ENCODE measurements around the gene TBCEL.

Gene TBCEL

DNA sequence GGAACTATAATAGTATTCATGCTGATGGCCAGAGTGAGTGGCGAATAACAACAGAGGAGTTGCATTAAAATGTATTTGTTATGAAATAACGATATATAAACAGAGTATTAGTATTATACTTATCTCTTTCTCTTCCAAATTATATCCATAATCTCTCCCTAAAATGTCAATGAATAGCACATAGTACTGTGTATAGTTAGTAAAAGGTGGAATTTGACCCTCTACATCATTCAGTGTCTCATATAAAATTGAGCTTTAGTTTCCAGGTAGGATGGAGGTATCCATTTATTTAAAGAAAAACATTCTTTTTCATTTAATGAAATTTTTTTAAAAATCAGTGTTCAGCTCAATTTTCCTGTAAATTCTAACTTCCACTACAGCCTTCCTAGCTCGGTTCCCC is 42.7 kb downstream of the TBCEL start:
- no peak for DNase-seq (ENCODE audit: low read depth)

DNA sequence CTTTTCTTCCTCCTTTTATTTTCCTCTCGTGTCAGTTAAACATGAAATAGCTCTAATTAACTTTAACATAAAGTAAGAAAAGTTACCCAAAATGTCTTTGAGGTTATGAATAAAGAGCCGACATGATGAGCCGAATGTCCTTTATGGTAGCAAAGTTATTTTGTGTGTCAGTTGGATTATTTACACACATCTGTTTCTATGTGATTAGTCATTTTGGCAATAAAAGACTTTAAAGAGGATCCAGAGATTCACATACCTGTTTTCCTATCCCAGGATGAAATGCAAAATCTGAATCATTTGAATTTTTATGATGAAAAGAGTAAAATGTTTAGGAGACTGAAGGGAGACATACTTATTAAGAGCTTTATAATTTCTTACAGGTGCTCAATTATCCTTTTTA is 43.1 kb downstream of the TBCEL start:
- no peak for DNase-seq (ENCODE audit: low read depth)

DNA sequence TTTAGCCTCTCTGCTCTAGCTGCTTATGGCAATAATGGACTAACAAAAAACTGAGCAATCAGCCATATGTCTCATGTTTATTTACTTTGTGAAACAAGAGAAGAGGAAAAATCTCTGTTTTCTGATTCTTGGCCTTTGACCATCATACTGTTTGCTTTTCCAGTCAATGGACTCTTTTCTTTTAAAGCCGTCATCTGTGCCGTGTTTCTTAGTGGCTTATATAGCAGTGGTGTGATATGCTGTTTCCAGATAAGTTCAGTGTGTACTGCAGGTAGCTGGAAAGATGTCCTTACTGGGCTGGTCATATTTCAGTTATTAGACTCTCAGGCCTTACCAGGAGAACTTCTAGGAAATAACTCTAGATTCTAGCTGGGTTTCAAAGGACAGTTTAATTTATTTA is 43.6 kb downstream of the TBCEL start:
- peak; percentile 48 for DNase-seq (ENCODE audit: low read depth)

DNA sequence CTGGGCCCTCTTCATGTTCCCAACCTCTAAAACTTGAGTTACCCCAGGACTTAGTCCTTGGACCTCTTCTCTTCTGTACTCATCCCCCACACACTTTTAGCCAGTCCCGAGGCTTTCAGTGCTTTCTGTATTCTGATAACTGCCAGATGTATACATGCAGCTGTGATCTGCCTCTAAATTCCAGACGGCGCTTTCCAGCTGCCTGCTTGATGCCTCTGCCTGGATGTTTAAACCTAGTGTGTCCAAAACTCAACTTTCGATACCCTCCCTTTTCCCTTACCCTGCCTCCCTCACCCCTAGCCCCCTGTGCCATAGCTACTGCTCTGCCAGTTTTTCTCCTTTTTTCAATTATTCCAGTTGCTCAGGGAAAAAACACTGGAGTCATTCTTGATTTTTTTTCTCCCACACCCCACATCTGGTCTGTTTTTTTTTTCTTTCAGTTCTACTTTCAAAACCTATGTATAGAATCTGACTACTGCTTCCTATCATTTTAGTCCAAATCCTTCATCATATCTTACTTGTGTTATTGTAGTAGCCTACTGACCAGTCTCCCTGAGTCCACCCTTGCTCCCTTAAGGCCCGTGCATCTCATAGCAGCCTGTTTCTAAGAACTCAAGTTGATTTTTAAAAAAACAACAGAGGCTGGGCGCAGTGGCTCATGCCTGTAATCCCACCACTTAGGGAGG is 44.2 kb downstream of the TBCEL start:
- no peak for DNase-seq (ENCODE audit: low read depth)

DNA sequence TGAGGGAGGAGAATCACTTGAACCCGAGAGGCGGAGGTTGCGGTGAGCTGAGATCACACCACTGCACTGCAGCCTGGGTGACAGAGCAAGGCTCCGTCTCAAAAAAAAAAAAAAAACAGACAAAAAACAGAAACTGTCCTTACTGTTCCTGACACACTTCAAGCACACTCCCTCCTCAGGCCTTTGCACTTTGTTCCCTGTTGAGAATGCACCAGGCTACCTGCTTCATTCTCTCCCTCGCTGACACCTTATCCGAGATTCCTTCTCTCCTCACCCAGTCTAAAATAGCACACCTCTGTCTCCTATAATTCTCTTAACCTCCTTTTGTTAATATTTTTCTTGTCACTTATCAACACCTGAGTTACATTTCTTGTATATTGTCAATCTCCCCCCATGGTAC is 44.9 kb downstream of the TBCEL start:
- no peak for DNase-seq (ENCODE audit: low read depth)

DNA sequence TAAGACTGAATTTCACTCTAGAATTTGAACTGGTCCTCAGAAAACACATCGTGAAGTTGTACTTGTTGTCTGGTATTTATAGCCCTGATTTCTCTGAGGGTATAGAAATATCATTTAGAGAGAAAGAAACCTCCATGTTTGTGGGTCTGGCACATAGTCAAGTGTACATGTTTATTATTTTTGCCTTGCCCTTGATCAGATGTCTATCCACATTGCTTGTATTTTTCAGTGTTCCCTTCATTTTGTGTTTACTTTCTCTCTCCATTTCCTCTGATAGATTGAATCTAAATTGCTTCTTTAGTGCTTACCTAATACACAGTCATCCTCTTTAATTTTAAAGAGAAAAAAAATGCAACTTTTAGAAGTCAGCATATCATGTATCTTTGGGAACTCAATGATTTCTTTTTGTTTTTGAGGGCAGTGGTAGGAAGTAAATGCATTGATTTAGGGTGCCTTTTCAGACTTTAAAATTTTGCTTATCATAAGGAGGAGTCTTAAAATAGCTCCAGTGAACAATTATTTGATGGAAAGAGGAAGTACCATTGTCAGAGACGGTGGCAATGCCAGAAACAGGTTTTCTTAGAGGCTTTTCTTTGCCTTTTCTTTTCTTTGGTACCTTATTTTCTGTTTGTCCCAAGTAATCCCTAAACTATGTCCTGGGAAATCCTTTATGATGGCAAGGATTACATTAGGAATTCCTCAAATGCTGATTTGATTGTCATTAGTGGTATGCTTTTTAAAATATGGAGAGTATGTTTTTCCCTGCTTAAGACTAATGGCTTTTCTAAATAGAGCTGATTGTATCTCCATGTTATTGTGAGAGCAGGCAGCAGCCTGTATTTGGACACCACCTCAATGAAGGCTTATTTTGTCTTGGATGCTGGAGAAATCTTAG is 47.3 kb downstream of the TBCEL start:
- no peak for DNase-seq (ENCODE audit: low read depth)

DNA sequence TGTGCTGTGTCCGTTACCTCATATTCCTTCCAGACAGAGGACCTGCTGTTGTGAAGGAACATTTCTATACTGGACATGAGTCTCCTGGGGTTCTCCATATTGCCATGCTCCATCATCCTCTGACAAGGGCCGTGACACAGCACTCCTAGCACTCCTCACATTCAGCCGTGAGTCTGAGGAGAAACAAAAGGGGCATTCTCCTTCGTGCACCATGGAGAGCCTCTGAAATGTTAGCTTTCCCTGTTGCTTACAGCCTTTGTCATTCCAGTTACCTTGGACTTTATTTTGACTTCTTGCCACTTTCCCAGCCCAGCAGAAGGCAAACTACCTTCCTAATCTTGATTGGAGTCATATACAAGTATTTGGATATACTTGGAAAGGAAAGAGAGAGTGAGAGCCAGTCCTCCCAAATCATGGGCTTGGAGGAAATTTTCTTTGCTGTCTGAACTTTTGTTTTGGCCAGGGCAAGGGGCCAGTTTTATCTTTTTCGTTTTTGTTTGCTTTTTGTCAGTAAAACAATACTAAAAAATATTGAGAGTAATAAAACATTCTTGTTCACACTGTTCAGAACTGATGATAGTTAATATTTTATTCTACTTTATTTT is 48.0 kb downstream of the TBCEL start:
- DNase-seq (ENCODE audit: low read depth): no peak

DNA sequence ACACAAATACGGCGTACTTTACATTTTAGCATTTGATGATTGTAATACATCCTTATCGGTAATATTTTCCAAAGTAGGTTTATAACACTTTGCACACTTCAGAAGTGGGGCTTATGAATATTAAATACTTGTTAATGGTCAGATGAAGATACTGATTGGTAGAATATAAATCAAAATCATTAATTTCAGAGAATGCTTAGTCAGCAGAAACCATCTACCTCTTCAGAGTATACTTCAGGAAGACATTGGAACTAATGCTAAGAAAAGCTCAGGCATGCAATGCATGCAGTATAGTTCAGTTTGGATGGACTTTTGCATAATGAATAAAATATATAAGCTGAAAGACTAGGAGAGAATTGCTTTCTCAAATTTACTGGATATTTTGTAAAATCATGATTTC is 57.4 kb downstream of the TBCEL start:
- no peak for DNase-seq (ENCODE audit: low read depth)

DNA sequence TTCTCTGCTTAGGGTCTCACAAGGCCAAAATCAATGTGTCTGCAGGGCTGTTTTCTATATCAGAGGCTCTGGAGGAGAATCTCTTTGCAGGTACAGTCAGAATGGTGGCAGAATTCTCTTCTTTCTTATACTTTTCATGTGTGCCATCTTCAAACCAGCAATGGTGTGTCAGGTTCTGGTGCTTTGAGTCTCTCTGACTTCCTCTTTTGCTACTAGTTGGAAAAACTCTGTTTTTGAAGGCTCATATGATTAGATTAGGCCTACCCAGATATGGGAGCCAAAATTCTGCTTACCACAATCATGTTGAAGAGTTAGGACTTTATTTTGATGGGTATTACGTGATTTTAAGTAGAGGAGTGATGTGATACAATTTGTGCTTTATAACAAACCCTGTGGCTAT is 58.3 kb downstream of the TBCEL start:
- no peak for DNase-seq (ENCODE audit: low read depth)

DNA sequence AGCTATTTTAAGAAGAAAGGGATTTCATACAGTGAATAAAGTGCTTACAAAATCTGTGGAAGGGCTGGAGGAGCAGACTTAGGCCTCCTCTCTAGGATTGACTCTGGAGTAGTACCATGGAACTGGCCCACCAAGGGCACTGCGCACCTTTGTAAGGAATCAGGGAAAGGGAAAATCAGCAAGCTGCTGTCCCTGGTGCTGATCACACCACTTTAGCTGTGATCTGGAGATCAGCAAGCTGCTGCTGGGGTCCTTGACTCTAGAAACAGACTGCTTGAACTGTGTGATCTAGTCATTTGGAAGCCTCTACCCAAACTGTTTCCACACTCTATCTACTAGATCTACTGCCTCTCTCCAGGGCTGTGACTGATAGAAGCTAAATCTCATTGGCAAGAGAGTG is 58.8 kb downstream of the TBCEL start:
- no peak for DNase-seq (ENCODE audit: low read depth)

DNA sequence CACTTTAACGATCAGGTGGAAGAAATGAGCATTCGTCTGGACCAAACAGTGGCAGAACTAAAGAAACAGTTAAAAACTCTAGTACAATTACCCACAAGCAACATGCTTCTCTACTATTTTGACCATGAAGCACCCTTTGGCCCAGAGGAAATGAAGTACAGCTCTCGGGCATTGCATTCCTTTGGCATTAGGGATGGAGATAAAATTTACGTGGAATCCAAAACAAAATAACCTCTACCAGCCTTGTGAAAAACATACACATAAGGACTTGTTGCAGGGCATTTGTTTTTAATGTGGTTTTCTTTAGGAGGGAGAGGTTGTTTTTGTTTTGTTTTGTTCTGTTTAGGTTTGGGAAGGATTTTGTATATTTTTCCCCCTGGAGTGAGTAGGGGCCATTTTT is 63.0 kb downstream of the TBCEL start:
- DNase-seq (ENCODE audit: low read depth): peak; percentile 22

DNA sequence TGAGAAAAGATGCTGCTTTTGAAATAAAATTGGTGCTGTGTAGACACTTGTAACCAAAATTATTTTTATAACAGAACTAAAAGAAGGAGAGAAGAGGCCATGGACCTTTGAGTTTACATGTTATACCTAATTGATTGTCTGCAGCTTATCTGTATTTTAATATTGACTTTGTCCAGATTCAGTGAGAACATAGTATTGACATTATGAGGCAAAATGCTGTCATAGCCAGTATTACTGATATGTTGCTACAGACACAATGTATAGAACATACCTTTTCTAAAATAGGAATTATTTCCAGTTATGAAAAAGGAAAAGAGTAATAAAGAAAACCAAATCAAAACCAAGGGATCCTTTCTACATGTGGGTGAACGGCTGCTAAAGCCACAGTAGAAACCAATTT is 65.7 kb downstream of the TBCEL start:
- DNase-seq (ENCODE audit: low read depth): no peak

DNA sequence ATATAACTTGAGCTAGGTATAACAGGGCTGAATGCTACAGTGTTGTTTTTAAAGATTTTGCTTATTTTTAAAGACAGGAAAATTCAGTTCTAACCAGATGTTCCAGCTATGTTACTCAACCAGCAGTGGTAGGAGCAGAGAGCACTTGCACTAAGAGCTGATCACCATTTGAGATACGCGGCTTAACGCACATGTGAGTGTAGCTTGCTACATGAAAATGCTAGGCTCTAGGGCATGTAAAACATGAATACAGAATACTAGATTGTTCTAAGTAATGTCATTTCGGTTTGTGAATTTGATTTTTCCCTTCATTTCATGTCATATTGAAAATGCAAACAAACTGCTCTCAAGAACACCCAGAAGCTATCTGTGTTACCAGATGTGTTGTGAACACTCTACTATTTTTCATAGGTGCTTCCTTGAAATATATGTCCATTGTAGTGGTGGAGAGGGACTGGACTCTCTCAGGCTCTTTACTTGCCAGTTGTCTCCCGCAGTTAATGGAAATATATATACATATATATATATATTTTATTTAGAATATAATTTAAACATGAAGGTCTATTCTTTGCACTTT is 66.3 kb downstream of the TBCEL start:
- no peak for DNase-seq (ENCODE audit: low read depth)

DNA sequence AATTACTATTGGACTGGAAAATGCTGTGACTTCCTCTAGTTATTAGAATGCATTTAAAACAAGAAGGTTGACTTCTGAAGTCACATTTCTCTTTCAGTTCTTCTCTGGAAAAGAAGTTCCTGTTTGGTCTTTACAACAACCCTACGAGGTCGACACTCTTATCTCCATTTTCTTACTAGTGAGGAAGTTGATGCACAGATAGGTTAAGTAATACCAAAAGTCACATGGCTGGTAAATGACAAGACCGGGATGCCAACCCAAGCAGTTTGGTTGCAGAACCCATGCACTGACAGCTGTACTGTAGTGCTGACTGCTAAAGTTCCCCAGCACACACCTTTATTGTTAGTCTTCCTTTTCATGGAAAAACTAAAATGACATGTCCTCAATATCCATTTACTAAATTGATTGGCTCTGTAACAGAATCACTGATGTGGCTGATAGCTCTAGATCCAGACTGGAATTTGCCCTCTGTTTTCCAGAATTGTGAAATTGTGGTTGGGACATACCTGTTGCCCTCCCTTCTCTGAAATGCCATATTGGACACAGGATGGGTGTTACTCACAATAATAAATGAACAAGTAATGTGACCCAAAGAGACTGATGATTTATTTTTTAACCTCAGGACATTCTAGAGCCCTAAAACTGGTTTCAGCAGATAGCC is 67.7 kb downstream of the TBCEL start:
- no peak for DNase-seq (ENCODE audit: low read depth)

DNA sequence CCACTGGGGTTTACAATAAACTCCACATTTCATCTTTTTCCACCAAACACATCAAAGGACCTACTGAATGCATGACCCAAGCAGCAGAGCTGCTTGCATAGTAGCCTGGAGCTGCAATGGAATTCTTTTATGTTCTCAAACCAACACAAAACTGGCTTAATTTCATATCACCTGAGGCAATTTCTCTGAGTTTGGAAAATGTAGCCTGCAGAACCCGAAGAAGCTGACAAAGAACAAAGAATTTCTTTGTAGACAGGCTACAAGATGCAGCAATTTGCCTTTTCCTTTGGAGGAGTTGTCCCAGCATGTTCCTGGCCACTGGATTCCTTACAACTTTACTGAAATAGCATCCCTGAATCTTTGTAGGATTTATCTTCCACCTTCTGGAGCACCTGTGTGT is 71.7 kb downstream of the TBCEL start:
- DNase-seq (ENCODE audit: low read depth): no peak

DNA sequence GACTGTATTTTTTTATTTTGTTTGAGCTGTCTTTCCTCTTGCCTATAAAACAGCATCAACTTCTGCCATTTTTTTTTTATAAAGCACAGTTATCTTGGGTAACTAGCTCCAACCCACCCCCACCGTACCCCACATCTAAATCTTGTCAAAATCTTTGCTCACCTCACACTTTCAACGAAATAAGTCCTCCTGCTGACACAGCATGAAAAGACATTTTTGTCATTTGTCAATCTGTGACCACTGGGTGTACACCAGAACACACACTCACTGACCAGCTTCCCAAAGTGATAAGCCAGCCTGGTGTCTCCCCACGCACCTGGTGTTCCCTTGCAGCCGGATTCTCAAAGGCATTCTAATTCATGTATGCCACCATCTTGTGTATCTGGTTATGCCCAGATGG is 75.5 kb downstream of the TBCEL start:
- DNase-seq (ENCODE audit: low read depth): no peak

DNA sequence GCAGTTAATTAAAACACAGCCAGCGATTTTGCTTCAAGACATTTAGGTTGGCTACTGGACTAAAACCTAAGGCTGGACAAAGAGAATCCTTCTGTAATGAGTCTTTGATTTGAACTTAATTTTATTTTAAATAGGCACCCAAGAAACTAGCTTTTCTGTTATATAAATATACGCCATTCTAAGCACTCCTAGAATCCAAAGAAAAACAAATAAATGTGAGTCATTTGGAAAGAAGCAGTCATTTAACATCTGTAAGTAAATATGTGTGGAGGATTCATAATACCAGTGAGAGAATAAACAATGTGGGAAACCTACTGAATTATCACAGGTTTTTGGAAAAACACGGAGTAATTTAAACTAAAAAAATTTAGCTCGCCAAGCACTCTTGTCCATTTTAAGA is 76.0 kb downstream of the TBCEL start:
- no peak for DNase-seq (ENCODE audit: low read depth)

DNA sequence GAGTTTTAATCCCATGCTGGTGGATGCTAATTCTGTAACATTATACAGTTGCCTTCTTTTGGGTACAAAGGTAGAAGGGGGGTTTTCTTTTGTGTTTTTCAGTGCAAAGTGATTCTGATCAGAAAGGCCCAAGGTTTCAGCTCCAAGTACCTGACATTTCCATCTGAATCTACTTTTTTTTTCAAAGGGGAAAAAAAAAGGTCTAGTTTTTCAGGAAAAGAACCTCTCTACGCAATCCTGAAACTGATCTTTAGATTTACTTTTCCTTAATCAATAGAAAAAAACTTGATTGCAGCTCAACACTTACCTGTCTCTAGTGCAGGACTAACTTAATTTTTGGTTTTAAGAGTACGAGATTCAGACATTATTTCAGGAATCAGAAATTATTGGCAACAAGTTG is 77.0 kb downstream of the TBCEL start, which contains the start of gene TECTA:
Gene TECTA (plus strand): TSS at position 301 of the 400 bp plus-strand sequence. CDS start 1,423 bp downstream, outside the sequence.
- DNase-seq (ENCODE audit: low read depth): no peak

DNA sequence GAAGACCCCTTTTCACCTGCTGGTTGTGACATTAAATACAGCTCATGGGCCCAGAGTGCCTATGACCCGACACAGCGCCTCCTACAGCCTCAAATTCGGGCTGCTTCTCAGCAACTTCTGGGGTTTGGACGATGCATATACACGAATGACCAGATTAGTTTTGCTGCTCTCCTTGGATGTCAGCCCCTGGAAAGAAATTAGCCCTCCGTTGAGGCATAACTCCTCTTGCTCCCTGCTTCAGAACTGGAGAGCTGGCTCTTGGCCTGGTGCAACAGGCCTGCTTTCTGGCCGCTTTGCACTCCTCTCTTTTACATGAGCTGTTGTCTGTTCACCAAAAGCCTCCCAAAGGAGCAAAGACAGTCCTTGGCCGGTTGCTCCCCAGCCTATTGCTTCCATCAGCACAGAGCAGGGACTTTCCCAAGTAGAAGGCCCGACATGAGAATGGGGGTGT is 80.4 kb downstream of the TBCEL start:
- no peak for DNase-seq (ENCODE audit: low read depth)

DNA sequence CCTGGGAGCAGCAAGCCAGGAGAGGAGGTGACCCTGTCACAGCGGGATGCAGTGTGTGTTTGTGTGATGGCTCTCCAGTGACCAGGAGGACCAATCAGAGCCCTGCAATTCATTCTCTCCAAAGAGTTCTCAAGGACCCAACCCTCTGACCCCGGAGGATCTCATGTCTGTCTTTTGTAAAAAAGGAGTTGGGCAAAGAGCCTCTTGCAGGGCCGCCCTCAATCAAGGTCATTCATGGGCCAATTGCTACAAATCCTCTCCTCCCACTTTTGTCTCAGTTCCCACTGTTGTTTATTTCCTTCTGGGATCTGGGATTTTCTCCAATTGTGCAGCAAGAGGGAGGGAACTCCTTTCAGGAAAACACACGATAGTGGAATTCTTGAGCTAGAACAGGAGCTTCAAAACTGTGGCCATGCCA is 81.2 kb downstream of the TBCEL start:
- DNase-seq (ENCODE audit: low read depth): no peak

DNA sequence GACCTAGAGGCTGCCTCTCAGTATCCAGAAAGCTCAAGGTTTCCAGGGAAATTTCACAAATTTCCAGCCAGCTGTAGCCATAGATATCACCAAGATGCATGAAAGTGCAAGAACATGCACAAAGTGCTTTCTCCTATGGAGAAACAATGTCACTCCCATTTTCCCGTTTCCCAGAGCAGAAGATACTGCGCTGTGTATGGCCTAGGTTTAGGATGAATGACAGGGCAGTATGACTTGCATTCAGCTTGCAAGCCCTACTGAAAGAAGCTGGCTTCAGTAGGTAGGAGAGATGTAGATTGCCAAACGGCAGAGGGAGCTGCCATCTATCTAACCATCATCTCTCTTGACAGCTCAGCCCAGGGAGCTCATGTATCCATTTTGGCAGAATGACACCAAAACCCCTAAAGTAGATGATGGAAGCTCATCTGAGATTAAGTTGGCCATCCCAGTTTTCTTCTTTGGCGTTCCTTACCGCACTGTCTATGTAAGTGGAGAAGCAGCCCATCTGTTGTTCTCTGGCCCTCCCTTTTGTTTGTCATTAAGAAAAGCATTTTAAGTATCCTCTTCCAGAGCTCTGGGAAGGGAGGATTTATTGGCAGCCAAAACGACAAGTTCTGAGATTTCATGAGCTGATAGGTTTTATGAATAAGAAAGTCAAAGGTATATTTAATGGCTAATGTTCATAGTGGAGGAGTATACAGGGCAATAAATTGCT is 81.7 kb downstream of the TBCEL start:
- DNase-seq (ENCODE audit: low read depth): no peak
